DND-41 (cell line): ENCODE results near the gene DNM3.

ENCODE experiments used
- CTCF ChIP-seq: IDR thresholded peaks from 2 replicates; pipeline ENCODE4 v1.5.1; 2012; ENCODE audit warnings: borderline replicate concordance, low read length, moderate library complexity, mild to moderate bottlenecking; ENCODE audit not compliant: poor library complexity, severe bottlenecking; ENCODE audit errors: extremely low read depth
- EZH2 ChIP-seq: IDR thresholded peaks from 3 replicates; pipeline ENCODE4 v1.6.1; 2012; ENCODE audit warnings: borderline replicate concordance, low read depth, mild to moderate bottlenecking, moderate library complexity, low read length, inconsistent platforms; ENCODE audit not compliant: severe bottlenecking

DNA sequence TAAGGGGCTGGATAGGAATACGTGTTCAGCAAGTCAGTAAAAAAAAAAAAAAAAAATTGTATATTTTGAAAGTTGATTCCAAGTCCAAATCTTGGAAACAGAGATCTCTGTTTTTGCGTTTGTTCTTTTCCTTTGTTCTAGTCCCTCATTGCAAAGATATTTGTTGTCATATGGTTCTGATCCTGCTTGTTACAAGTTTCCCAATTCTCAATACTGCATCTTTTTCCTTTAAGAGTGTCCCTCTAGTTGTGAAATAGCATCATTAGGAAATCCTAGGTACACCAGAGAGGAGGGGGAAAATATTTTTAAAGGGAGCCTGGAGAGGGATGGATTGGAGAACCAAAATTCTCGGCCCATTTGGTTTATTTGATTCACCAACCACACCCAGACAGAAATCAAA, 426.9 kb downstream of the DNM3 start:
- TF ChIP-seq CTCF = no peak
- TF ChIP-seq EZH2 = no peak
